GM12872 (cell line): ENCODE measurements around the gene GREB1.
A peak's percentile ranks its signal among the peaks of the same experiment; 100 is the strongest.

Experiments
- CTCF ChIP-seq: IDR thresholded peaks from 3 replicates; pipeline ENCODE4 v1.5.1; 2011; ENCODE audit warnings: low read depth, mild to moderate bottlenecking, low read length, moderate library complexity; ENCODE audit not compliant: insufficient read depth

The GREB1 gene

GRCh38 chr2:11583840-11584524 lies 50.1 kb downstream of the GREB1 start:
- peak; percentile 87 for TF ChIP-seq CTCF

GRCh38 chr2:11584525-11585056 lies 50.7 kb downstream of the GREB1 start:
- TF ChIP-seq CTCF, result no peak

- TF ChIP-seq CTCF, result no peak
Measured at GRCh38 chr2:11585071-11585470, 51.2 kb downstream of the GREB1 start.

- TF ChIP-seq CTCF, result no peak
Measured at GRCh38 chr2:11588228-11589110, 54.6 kb downstream of the GREB1 start.

GRCh38 chr2:11589316-11589940 lies 55.6 kb downstream of the GREB1 start:
- TF ChIP-seq CTCF, result peak; percentile 27; the same call in 2 of the 3 replicates

GRCh38 chr2:11590193-11590592 lies 56.3 kb downstream of the GREB1 start:
- no peak for TF ChIP-seq CTCF

GRCh38 chr2:11591091-11591490 lies 57.2 kb downstream of the GREB1 start:
- TF ChIP-seq CTCF, result no peak
